Stimulated activated naive CD8-positive, alpha-beta T cell treated with anti-CD3 and anti-CD28 coated beads, Interleukin-15, Interleukin-2, amounts not matched to agents 100 ng/mL and 50 ng/mL, for 24 hours (primary cell): Measurements from ENCODE around the gene CYTH3.

Source experiments
- H3K27ac Mint-ChIP-seq: one replicate; pipeline ENCODE4 v1.8.0; 2021; ENCODE audit warnings: mild to moderate bottlenecking, mixed read lengths
- H3K27me3 Mint-ChIP-seq: one replicate; pipeline ENCODE4 v1.8.0; 2021; ENCODE audit warnings: mixed read lengths
- H3K36me3 Mint-ChIP-seq: one replicate; pipeline ENCODE4 v1.8.0; 2021; ENCODE audit warnings: low read depth, mixed read lengths
- H3K4me1 Mint-ChIP-seq: one replicate; pipeline ENCODE4 v1.8.0; 2021; ENCODE audit warnings: low read depth, mixed read lengths
- H3K4me3 Mint-ChIP-seq: one replicate; pipeline ENCODE4 v1.8.0; 2021; ENCODE audit warnings: mild to moderate bottlenecking, mixed read lengths
- H3K9me3 Mint-ChIP-seq: one replicate; pipeline ENCODE4 v1.8.0; 2021; ENCODE audit warnings: mixed read lengths

CYTH3 gene

DNA sequence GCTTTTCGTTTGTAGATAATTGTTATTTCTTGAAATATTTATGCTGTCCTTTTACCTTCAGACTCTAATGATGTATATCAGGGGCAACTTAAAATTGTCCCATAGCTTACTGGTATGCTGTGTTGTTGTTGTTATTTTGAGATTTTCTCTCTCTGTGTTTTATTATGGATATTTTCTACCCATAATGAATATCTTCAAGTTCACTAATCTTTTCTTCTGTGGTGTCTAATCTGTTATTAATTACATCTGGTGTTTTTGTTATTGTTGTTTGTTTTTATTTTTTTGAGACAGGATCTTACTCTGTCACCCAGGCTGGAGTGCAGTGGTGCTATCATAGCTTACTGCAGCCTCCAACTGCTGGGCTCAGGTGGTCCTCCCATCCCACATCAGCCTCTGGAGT lies 139.2 kb downstream of the CYTH3 start:
- no peaks in the 10 kb centered on the region for H3K4me1 Mint-ChIP-seq
- no peak overlapping the region for H3K27ac Mint-ChIP-seq
- H3K27me3 Mint-ChIP-seq = no peaks in the 10 kb centered on the region
- H3K9me3 Mint-ChIP-seq = no peaks in the 10 kb centered on the region
- H3K4me3 Mint-ChIP-seq = no peak overlapping the region
- peaks cover 43% of the 10 kb centered on the region for H3K36me3 Mint-ChIP-seq

DNA sequence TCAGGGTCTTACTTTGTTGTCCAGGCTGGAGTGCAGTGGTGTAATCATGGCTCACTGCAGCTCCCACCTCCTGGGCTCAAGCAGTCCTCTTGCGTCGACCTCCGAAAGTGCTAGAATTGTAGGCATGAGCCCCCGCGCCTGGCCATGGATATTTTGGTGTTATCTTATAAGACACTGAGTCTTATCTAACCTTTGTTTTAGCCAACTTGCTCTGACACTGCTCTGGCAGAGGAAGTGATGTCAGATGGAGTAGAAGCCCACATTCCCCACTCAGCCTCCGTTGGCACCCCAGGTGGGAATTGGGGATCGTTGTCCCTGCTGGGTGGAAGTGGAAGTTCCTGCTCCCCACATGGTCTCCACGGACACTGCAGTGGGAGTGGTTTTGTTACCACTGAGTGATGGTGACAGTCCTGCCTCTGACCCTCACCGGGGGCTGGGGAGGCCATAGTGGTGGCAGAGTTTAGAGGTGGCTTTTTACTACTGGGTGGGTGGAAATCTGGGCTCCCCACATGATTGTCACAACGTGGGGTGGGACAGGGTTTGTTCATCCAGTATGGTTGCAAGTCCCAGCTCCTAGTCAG lies 142.3 kb downstream of the CYTH3 start:
- H3K27ac Mint-ChIP-seq = no peak overlapping the region
- no peaks in the 10 kb centered on the region for H3K9me3 Mint-ChIP-seq
- H3K36me3 Mint-ChIP-seq = peaks cover 65% of the 10 kb centered on the region
- H3K4me3 Mint-ChIP-seq = no peak overlapping the region
- no peaks in the 10 kb centered on the region for H3K27me3 Mint-ChIP-seq
- H3K4me1 Mint-ChIP-seq = no peaks in the 10 kb centered on the region

DNA sequence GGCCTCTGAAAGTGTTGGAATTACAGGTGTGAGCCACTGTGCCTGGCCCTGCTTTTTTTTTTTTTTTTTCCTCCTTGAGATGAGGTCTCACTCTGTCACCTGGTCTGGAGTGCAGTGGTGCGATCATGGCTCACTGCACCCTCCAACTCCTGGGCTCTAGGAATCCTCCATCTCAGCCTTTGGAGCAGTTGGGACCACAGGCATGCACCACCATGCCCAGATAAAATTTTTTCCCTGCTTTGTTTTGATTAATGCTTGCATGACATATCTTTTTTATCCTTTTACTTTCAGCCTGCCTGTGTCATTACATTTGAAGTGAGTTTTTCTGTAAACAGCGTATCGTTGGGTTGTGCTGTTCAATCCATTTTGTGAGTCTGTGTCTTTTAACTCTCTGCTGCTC lies 144.2 kb downstream of the CYTH3 start:
- Mint-ChIP-seq H3K4me3 (no peak overlapping the region), H3K27ac (no peak overlapping the region), H3K36me3 (peaks cover 60% of the 10 kb centered on the region), H3K9me3 (no peaks in the 10 kb centered on the region), H3K27me3 (no peaks in the 10 kb centered on the region), H3K4me1 (no peaks in the 10 kb centered on the region)

DNA sequence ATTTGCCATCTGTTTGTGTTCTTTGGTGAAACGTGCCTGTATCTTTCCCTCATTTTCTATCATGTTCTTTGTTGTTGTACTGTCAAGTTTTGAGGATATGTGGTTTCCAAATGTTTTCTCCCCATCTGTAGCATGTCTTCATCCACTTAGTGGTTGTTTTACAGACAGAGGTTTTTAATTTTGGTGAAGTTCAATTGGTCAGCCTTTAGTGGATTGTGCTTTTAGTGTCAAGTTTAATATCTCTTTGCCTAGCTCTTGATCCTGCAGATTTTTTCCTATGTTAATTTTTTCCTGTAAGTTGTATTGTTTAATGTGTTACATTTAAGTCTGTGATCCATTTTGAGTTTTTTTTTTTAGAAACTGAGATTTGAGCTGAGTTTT lies 145.3 kb downstream of the CYTH3 start:
- Mint-ChIP-seq H3K36me3 (peaks cover 58% of the 10 kb centered on the region), H3K27me3 (no peaks in the 10 kb centered on the region), H3K4me1 (no peaks in the 10 kb centered on the region), H3K9me3 (no peaks in the 10 kb centered on the region), H3K27ac (no peak overlapping the region), H3K4me3 (no peak overlapping the region)

DNA sequence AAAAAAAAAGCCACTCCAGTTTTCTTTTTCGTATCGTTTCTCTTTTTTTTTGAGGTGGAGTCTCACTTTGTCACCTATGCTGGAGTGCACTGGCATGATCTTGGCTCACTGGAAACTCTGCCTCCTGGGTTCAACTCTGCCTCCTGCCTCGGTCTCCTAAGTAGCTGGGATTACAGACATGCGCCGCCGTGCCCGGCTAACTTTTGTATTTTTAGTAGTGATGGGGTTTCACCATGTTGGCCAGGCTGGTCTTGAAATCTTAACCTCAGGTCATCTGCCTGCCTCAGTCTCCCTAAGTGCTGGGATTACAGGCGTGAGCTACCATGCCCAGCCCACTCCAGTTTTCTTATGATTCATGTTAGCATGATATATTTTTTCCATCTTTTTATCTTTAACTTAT lies 148.6 kb downstream of the CYTH3 start:
- H3K4me3 Mint-ChIP-seq = no peak overlapping the region
- peaks cover 12% of the 10 kb centered on the region for H3K9me3 Mint-ChIP-seq
- no peak overlapping the region for H3K27ac Mint-ChIP-seq
- H3K4me1 Mint-ChIP-seq = no peaks in the 10 kb centered on the region
- peaks cover 70% of the 10 kb centered on the region for H3K36me3 Mint-ChIP-seq
- H3K27me3 Mint-ChIP-seq = no peaks in the 10 kb centered on the region

DNA sequence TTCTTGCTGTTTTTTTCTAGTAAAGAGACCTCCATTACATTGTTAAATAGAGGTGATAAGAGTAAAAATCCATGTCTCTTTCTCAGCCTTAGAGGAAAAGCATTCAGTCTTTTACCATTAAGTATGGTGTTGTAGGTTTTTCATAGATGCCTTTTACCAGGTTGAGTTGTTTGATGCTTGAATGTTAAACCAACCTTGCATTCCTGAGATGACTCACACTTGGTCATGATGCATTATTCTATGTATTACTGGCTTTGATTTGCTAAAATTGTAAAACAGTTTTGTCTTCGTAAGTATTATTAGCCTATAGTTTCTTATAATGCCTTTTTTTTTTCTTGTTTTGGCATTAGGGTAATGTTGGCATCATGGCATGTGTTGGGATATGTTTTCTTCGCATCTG lies 151.3 kb downstream of the CYTH3 start:
- Mint-ChIP-seq H3K4me3 (no peak overlapping the region), H3K4me1 (peaks cover 11% of the 10 kb centered on the region), H3K36me3 (peaks cover 78% of the 10 kb centered on the region), H3K9me3 (peaks cover 12% of the 10 kb centered on the region), H3K27me3 (no peaks in the 10 kb centered on the region), H3K27ac (no peak overlapping the region)

DNA sequence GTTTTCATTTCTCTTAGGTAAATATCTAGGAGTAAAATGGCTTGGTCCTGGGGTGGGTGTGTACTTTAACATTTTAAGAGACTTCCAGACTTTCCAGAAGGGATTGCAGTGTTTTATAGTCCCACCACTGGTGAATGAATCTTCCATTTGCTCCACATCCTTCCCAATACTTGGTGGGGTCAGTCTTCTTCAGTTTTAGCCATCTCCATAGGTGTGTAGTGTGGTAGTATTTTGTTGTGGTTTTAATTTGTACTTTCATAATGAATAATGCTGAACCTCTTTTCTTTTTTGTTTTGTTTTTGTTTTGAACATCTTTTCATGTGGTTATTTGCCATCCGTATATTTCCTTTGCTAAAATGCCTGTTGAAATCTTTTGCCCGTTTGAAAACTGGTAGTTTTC lies 154.9 kb downstream of the CYTH3 start:
- H3K9me3 Mint-ChIP-seq = peaks cover 12% of the 10 kb centered on the region
- H3K4me1 Mint-ChIP-seq = peaks cover 11% of the 10 kb centered on the region
- peaks cover 94% of the 10 kb centered on the region for H3K36me3 Mint-ChIP-seq
- no peak overlapping the region for H3K4me3 Mint-ChIP-seq
- H3K27me3 Mint-ChIP-seq = no peaks in the 10 kb centered on the region
- no peak overlapping the region for H3K27ac Mint-ChIP-seq

DNA sequence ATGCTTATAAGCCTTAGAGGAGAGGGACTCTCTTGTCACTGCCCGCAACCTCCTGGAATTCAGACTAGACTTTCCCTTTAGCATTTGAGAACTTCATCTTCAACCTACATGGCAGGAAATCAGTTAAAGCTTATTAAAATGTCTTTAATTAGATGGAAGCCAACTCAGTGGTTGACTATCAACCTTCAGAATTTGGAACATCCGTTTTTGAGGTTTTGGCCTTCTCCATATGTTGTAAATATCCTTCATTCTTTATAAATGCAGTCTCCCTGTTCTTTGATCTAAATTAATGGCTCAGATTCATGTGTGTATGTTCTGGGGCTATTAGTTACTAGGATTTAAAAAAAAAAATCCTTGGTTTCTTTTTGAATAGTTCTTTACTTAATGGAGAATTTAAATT lies 156.2 kb downstream of the CYTH3 start:
- Mint-ChIP-seq H3K27me3 (no peaks in the 10 kb centered on the region), H3K4me3 (no peak overlapping the region), H3K27ac (no peak overlapping the region), H3K36me3 (peaks cover 92% of the 10 kb centered on the region), H3K9me3 (peaks cover 3% of the 10 kb centered on the region), H3K4me1 (peaks cover 11% of the 10 kb centered on the region)
